Panc1 (cell line): ENCODE data around the gene TMEM209. TPM values are rescaled to one million over a fixed set of nuclear protein-coding genes. Genes with fewer than 3 reads are reported as not detected.
A peak's percentile ranks its signal among the peaks of the same experiment; 100 is the strongest.
"Not testable (repeated sequence)": the region's sequence is repeated elsewhere in the genome, so short reads cannot be mapped to it uniquely, and the experiment has no call there.

Experiments
- ATAC-seq: fragments of 200-7000 bp; cut with Tn5 transposase; 2 replicates; pipeline ENCODE4 v1.9.1; 2020; ENCODE audit warnings: mild to moderate bottlenecking, moderate library complexity
- BruUV-seq: library from RNA; stranded (reverse); fragments of 400-500 nt; replicated peaks from 2 replicates; lab custom pipeline; 2021; lab: Mats Ljungman, UMichigan
- CTCF ChIA-PET: fragments of 300-600 bp; sonication (Branson Sonifier 250); formaldehyde crosslinking; loops from one replicate; lab custom pipeline; 2022; ENCODE audit warnings: antibody characterized with exemption; lab: Charles Lee
- POLR2A ChIA-PET: fragments of 300-600 bp; sonication (Branson Sonifier 250); formaldehyde crosslinking; loops from one replicate; lab custom pipeline; 2022; ENCODE audit warnings: antibody characterized with exemption; lab: Charles Lee
- DNase-seq: peaks from one replicate; pipeline ENCODE4 v3.0.0-alpha.2; 2010; ENCODE audit warnings: low read depth, low spot score
- H3K27ac ChIP-seq: 2 replicates; pipeline ENCODE4 v1.5.1; 2011; ENCODE audit warnings: mild to moderate bottlenecking, low read length, inconsistent platforms
- H3K27me3 ChIP-seq: fragments of 200-500 bp; sonication (Bioruptor generic); 2 replicates; pipeline ENCODE4 v1.6.0; 2014; ENCODE audit warnings: low read length, inconsistent platforms; ENCODE audit not compliant: control insufficient read depth, insufficient read depth
- H3K36me3 ChIP-seq: fragments of 200-500 bp; sonication (Bioruptor generic); 2 replicates; pipeline ENCODE4 v1.5.1; 2014; ENCODE audit warnings: inconsistent platforms, mild to moderate bottlenecking, low read length, moderate library complexity; ENCODE audit not compliant: control insufficient read depth, insufficient read depth
- H3K4me1 ChIP-seq: 2 replicates; pipeline ENCODE4 v1.5.1; 2011; ENCODE audit warnings: inconsistent platforms, mild to moderate bottlenecking, low read length, moderate library complexity; ENCODE audit not compliant: control insufficient read depth, insufficient read depth
- H3K4me3 ChIP-seq, 2 experiments: 2 replicates each; pipeline ENCODE4 v1.5.1; 2011 to 2012; ENCODE audit warnings: low read depth in 2 of 2, low read length in 2 of 2, mild to moderate bottlenecking in 2 of 2, inconsistent platforms in 1 of 2, moderate library complexity in 1 of 2
- H3K9me3 ChIP-seq: fragments of 200-500 bp; sonication (Bioruptor generic); 2 replicates; pipeline ENCODE4 v1.5.1; 2014; ENCODE audit warnings: low read depth, mild to moderate bottlenecking, inconsistent platforms, low read length, moderate library complexity; ENCODE audit not compliant: control insufficient read depth, insufficient read depth
- POLR2AphosphoS5 ChIP-seq: IDR thresholded peaks from 2 replicates; pipeline ENCODE4 v1.6.1; 2012; ENCODE audit warnings: mild to moderate bottlenecking, low read depth, low read length, moderate library complexity
- REST ChIP-seq, 2 experiments: IDR thresholded peaks; 2 replicates each; pipeline ENCODE4 v1.6.1; 2011 to 2012; ENCODE audit warnings: low read depth in 2 of 2, control low read depth in 1 of 2, low read length in 1 of 2, mild to moderate bottlenecking in 1 of 2, moderate library complexity in 1 of 2; ENCODE audit not compliant: insufficient read depth in 1 of 2
- SIN3A ChIP-seq: IDR thresholded peaks from 2 replicates; pipeline ENCODE4 v1.6.1; 2012; ENCODE audit warnings: low read depth, mild to moderate bottlenecking, low read length, moderate library complexity, borderline replicate concordance; ENCODE audit not compliant: insufficient read depth
- TCF7L2 ChIP-seq: IDR thresholded peaks from 2 replicates; pipeline ENCODE4 v1.6.1; 2011; ENCODE audit warnings: mild to moderate bottlenecking, low read depth, low read length, inconsistent platforms
- in situ Hi-C: cut with HindIII; loops from 2 replicates; pipeline ENCODE4 v1.10.0; 2016; ENCODE audit warnings: low sequenced_read_pairs, low pct_unique_long_range_greater_than_20kb
- intact Hi-C: fragments of 100-400 bp; cut with micrococcal nuclease; formaldehyde crosslinking; loops from one replicate; pipeline ENCODE4 v1.10.0; 2022; ENCODE audit not compliant: unreplicated experiment
- total RNA-seq: library from RNA; stranded (reverse); gene quantifications from one replicate; pipeline ENCODE4 v1.2.1, GENCODE V29; 2021; ENCODE audit not compliant: unreplicated experiment
- TF ChIP-seq, protein P1 (sequence below): fragments of 450-650 bp; IDR thresholded peaks from 2 replicates; pipeline ENCODE4 v1.5.1; 2017; ENCODE audit warnings: mild to moderate bottlenecking

Gene TMEM209
- total RNA-seq, 1 experiment from 2014 or later = 32.3 TPM

DNA sequence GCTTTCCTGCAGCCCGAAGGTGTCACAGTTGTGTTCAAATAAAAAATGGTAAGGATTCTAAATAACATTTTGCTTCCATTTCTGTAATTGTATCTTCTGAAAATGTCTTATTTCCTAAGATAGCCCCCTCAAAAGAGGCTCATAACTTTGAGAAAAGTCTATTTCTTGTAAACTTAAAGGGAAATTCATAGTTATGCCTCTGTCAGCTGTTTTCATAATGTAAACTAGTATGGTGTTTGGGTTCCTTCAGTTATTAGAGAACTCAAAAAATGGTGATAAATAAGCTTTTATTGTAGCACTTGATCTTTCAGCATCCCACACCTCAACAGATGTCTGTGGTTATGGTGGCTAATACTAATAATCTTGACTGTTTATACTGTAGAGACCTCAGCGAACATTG is 77.8 kb downstream of the TMEM209 start:
- no peaks in the 10 kb centered on the region for H3K27me3 ChIP-seq
- in situ Hi-C loops = no loop called here
- ChIA-PET POLR2A (no interaction called here), CTCF (no interaction called here)
- DNase-seq = no peak
- no peak overlapping the region for H3K4me3 ChIP-seq
- H3K4me1 ChIP-seq = 0 out of 2 replicates have a peak, but pooled peaks cover 6% of the 10 kb centered on the region
- BruUV-seq = no TSS peak
- ATAC-seq = no peak
- no peaks in the 10 kb centered on the region for H3K9me3 ChIP-seq
- TF ChIP-seq, protein P1, sequence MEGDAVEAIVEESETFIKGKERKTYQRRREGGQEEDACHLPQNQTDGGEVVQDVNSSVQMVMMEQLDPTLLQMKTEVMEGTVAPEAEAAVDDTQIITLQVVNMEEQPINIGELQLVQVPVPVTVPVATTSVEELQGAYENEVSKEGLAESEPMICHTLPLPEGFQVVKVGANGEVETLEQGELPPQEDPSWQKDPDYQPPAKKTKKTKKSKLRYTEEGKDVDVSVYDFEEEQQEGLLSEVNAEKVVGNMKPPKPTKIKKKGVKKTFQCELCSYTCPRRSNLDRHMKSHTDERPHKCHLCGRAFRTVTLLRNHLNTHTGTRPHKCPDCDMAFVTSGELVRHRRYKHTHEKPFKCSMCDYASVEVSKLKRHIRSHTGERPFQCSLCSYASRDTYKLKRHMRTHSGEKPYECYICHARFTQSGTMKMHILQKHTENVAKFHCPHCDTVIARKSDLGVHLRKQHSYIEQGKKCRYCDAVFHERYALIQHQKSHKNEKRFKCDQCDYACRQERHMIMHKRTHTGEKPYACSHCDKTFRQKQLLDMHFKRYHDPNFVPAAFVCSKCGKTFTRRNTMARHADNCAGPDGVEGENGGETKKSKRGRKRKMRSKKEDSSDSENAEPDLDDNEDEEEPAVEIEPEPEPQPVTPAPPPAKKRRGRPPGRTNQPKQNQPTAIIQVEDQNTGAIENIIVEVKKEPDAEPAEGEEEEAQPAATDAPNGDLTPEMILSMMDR = no peak
- TF ChIP-seq TCF7L2 (no peak; the same call in 1 of the 2 replicates), POLR2AphosphoS5 (no peak), REST (IDR thresholded peaks at IDR 0.05; ENCODE audit: insufficient read depth in 1 of 2, low read depth in 2 of 2, low read length in 1 of 2) (no peak), SIN3A (no peak)
- intact Hi-C loops = no loop called here
- 0 out of 2 replicates have a peak overlapping the region, but pooled peaks have one; percentile 0 for H3K27ac ChIP-seq
- H3K36me3 ChIP-seq = peaks cover 19% of the 10 kb centered on the region

GRCh38 chr7:130126840-130127239 is 78.4 kb downstream of the TMEM209 start:
- intact Hi-C loops, CTCF ChIA-PET: not testable (repeated sequence)

DNA sequence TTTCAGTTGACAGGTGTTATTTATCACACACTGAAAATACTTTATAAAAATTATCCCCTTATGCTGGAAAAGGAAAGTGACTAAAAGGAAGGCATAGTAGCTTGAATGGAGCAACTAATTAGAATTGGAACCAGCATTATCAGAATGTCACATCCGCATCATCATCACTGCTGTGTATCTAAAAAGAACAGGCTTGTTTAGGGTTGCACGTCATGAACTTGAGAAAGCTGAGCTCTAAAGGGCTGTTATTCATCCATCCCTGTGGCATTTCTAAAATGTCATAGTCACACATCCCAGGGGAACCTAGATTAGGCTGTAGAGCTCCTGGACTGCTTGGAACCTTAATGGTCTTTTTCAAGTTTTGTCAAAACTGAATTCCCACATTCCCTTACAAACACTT is 80.5 kb downstream of the TMEM209 start:
- 0 out of 2 replicates have a peak, but pooled peaks cover 6% of the 10 kb centered on the region for H3K4me1 ChIP-seq
- no peak overlapping the region for H3K4me3 ChIP-seq
- BruUV-seq = no TSS peak
- no peak overlapping the region for H3K27ac ChIP-seq
- no peaks in the 10 kb centered on the region for H3K9me3 ChIP-seq
- TF ChIP-seq REST (IDR thresholded peaks at IDR 0.05; ENCODE audit: insufficient read depth in 1 of 2, low read depth in 2 of 2, low read length in 1 of 2) = no peak
- TF ChIP-seq, protein P1 = no peak
- TF ChIP-seq TCF7L2 = no peak
- TF ChIP-seq POLR2AphosphoS5 = no peak
- TF ChIP-seq SIN3A = no peak
- DNase-seq = no peak
- CTCF ChIA-PET = no interaction called here
- POLR2A ChIA-PET = no interaction called here
- H3K36me3 ChIP-seq = peaks cover 13% of the 10 kb centered on the region
- ATAC-seq = no peak
- H3K27me3 ChIP-seq = no peaks in the 10 kb centered on the region
- intact Hi-C loops = no loop called here
- in situ Hi-C loops = no loop called here

More at GRCh38 chr7:130126840-130127239, 78.4 kb downstream of the TMEM209 start:
- DNase-seq, ATAC-seq, H3K9me3 ChIP-seq, H3K4me3 ChIP-seq, POLR2A ChIA-PET, H3K4me1 ChIP-seq, H3K27me3 ChIP-seq, in situ Hi-C loops, BruUV-seq: not testable (repeated sequence)
- H3K36me3 ChIP-seq = peaks cover 19% of the 10 kb centered on the region
- H3K27ac ChIP-seq = 0 out of 2 replicates have a peak overlapping the region, but pooled peaks have one; percentile 0
